HCT116 (cell line): Measurements from ENCODE around the gene GEN1.

Experiments used
- CEBPB ChIP-seq: IDR thresholded peaks from 2 replicates; pipeline ENCODE4 v1.6.1; 2012; ENCODE audit warnings: low read depth
- CTCF ChIP-seq, 3 experiments: fragments of 200-600 bp in 1 of 3; sonication (generic) in 1 of 3; IDR thresholded peaks in 2 of 3; conservative IDR thresholded peaks in 1 of 3; 2 replicates each; pipeline ENCODE4 v1.5.1; 2012 to 2017; ENCODE audit warnings: low read depth in 2 of 3, low read length in 2 of 3, antibody characterized with exemption in 1 of 3, borderline replicate concordance in 1 of 3, control low read depth in 1 of 3, mild to moderate bottlenecking in 1 of 3, mixed read lengths in 1 of 3, mixed run types in 1 of 3, moderate library complexity in 1 of 3; ENCODE audit not compliant: insufficient read depth in 1 of 3
- EZH2phosphoT487 ChIP-seq: fragments of 200-600 bp; IDR thresholded peaks from 2 replicates; pipeline ENCODE4 v1.6.1; 2018; ENCODE audit warnings: antibody characterized with exemption, borderline replicate concordance
- JUND ChIP-seq: IDR thresholded peaks from 2 replicates; pipeline ENCODE4 v1.6.1; 2012
- MAX ChIP-seq: IDR thresholded peaks from 2 replicates; pipeline ENCODE4 v1.6.1; 2012
- POLR2A ChIP-seq: IDR thresholded peaks from 2 replicates; pipeline ENCODE4 v1.7.0; 2011; ENCODE audit warnings: borderline replicate concordance; ENCODE audit not compliant: insufficient read depth, insufficient read length; ENCODE audit errors: extremely low read depth
- POLR2AphosphoS5 ChIP-seq: IDR thresholded peaks from 2 replicates; pipeline ENCODE4 v1.6.1; 2011; ENCODE audit warnings: mild to moderate bottlenecking, low read depth, low read length, moderate library complexity
- RAD21 ChIP-seq: IDR thresholded peaks from 2 replicates; pipeline ENCODE4 v1.6.1; 2012; ENCODE audit warnings: low read depth, mild to moderate bottlenecking
- SIN3A ChIP-seq: IDR thresholded peaks from 2 replicates; pipeline ENCODE4 v1.6.1; 2012; ENCODE audit warnings: low read depth
- SP1 ChIP-seq: IDR thresholded peaks from 2 replicates; pipeline ENCODE4 v1.6.1; 2012; ENCODE audit warnings: low read depth
- SRF ChIP-seq: IDR thresholded peaks from 2 replicates; pipeline ENCODE4 v1.6.1; 2012; ENCODE audit warnings: low read depth
- ZNF274 ChIP-seq: fragments of 200-500 bp; sonication (Bioruptor generic); IDR thresholded peaks from 2 replicates; pipeline ENCODE4 v1.6.1; 2014; ENCODE audit warnings: mild to moderate bottlenecking, low read depth, low read length, inconsistent platforms

- TF ChIP-seq CTCF (IDR thresholded peaks at IDR 0.05 in 2 of 3, conservative IDR thresholded peaks at IDR 0.05 in 1 of 3; ENCODE audit: borderline replicate concordance in 1 of 3, insufficient read depth in 1 of 3, low read depth in 2 of 3, low read length in 2 of 3) (no peak), POLR2A (no peak), POLR2AphosphoS5 (no peak), EZH2phosphoT487 (no peak), JUND (no peak), RAD21 (no peak), MAX (no peak), SP1 (no peak), SIN3A (no peak), SRF (no peak), CEBPB (no peak), ZNF274 (no peak)
Observed at GRCh38 chr2:17816396-17817245, 62.7 kb downstream of the GEN1 start, which contains the start of gene MSGN1.
